Measurements from ENCODE around the gene DOP1B.

- no peak for TF ChIP-seq CTCF (conservative IDR thresholded peaks at IDR 0.05)
- TF ChIP-seq ZFX (IDR thresholded peaks at IDR 0.05), result no peak
Observed at GRCh38 chr21:36186081-36186480, 29.5 kb downstream of the DOP1B start.

Data from C4-2B (cell line).